ENCODE measurements around the gene SLC49A3. TPM values are rescaled to one million over a fixed set of nuclear protein-coding genes. Genes with fewer than 3 reads are reported as not detected.

The SLC49A3 gene
- total RNA-seq, 1 donor from 2014 or later: 6.2 TPM

GRCh38 chr4:650951-651883, 37.7 kb downstream of the SLC49A3 start:
- Mint-ChIP-seq H3K4me1 (ENCODE audit: low read depth, unreplicated experiment) (no peaks in the 10 kb centered on the region), H3K36me3 (ENCODE audit: low read depth, unreplicated experiment) (peaks cover 2% of the 10 kb centered on the region), H3K27me3 (ENCODE audit: low read depth, unreplicated experiment) (peaks cover 22% of the 10 kb centered on the region), H3K4me3 (ENCODE audit: unreplicated experiment) (no peak overlapping the region), H3K27ac (ENCODE audit: unreplicated experiment) (no peak overlapping the region), H3K9me3 (ENCODE audit: unreplicated experiment) (peaks cover 3% of the 10 kb centered on the region)
- TF ChIP-seq, protein P1, sequence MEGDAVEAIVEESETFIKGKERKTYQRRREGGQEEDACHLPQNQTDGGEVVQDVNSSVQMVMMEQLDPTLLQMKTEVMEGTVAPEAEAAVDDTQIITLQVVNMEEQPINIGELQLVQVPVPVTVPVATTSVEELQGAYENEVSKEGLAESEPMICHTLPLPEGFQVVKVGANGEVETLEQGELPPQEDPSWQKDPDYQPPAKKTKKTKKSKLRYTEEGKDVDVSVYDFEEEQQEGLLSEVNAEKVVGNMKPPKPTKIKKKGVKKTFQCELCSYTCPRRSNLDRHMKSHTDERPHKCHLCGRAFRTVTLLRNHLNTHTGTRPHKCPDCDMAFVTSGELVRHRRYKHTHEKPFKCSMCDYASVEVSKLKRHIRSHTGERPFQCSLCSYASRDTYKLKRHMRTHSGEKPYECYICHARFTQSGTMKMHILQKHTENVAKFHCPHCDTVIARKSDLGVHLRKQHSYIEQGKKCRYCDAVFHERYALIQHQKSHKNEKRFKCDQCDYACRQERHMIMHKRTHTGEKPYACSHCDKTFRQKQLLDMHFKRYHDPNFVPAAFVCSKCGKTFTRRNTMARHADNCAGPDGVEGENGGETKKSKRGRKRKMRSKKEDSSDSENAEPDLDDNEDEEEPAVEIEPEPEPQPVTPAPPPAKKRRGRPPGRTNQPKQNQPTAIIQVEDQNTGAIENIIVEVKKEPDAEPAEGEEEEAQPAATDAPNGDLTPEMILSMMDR (IDR thresholded peaks at IDR 0.05; ENCODE audit: insufficient read depth, low read depth, low read length): no peak
- no peak for TF ChIP-seq EZH2 (IDR thresholded peaks at IDR 0.05; ENCODE audit: insufficient read depth, low read length)
- peaks cover 4% of the 10 kb centered on the region for H3K27me3 ChIP-seq (ENCODE audit: insufficient read depth, low read length)
- H3K9ac ChIP-seq (ENCODE audit: low read length): no peak overlapping the region
- no peak overlapping the region for H3K27ac ChIP-seq (ENCODE audit: low read depth, low read length)
- no peaks in the 10 kb centered on the region for H3K9me3 ChIP-seq (ENCODE audit: insufficient read depth, low read depth, low read length)
- no peaks in the 10 kb centered on the region for H3K4me1 ChIP-seq (ENCODE audit: insufficient read depth, low read length)
- DNase-seq (ENCODE audit: low read depth) (no peak), FAIRE-seq (no peak)
- H3K79me2 ChIP-seq (ENCODE audit: insufficient read depth, low read length): no peaks in the 10 kb centered on the region
- no peak overlapping the region for H3K4me3 ChIP-seq (ENCODE audit: insufficient read depth, low read depth, low read length)
- H2AFZ ChIP-seq (ENCODE audit: low read depth, low read length): no peak overlapping the region
- H3K4me2 ChIP-seq (ENCODE audit: low read length): no peak overlapping the region
- no peaks in the 10 kb centered on the region for H4K20me1 ChIP-seq (ENCODE audit: insufficient read depth, low read length)
- H3K36me3 ChIP-seq (ENCODE audit: insufficient read depth, low read length): no peaks in the 10 kb centered on the region

DNA sequence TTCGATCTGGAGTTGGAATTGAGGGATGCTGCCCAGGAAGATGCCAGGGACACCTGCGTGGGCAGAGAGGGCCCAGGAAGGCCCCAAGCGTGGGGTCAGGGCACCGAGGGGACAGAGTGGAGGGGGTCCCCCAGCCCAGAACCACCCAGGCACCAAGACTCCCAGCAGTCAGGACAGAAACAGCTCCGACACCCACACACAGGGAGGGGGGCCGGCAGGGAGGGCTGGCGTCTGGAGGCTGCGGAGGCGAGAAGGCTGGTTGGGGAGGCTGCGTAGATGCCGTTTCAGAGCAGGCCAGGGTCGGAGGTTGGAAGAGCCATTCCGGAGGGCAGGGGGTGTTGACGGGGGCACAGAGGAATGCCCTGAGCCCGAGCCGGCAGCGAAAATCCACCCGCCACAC, 38.5 kb downstream of the SLC49A3 start:
- Histone ChIP-seq H3K4me1 (ENCODE audit: insufficient read depth, low read length) (no peaks in the 10 kb centered on the region), H3K4me3 (ENCODE audit: insufficient read depth, low read depth, low read length) (no peak overlapping the region), H3K9ac (ENCODE audit: low read length) (no peak overlapping the region), H3K27me3 (ENCODE audit: insufficient read depth, low read length) (peaks cover 4% of the 10 kb centered on the region), H4K20me1 (ENCODE audit: insufficient read depth, low read length) (no peaks in the 10 kb centered on the region), H3K4me2 (ENCODE audit: low read length) (no peak overlapping the region), H3K9me3 (ENCODE audit: insufficient read depth, low read depth, low read length) (no peaks in the 10 kb centered on the region), H2AFZ (ENCODE audit: low read depth, low read length) (no peak overlapping the region), H3K79me2 (ENCODE audit: insufficient read depth, low read length) (no peaks in the 10 kb centered on the region), H3K27ac (ENCODE audit: low read depth, low read length) (no peak overlapping the region), H3K36me3 (ENCODE audit: insufficient read depth, low read length) (no peaks in the 10 kb centered on the region)
- peaks cover 19% of the 10 kb centered on the region for H3K27me3 Mint-ChIP-seq (ENCODE audit: low read depth, unreplicated experiment)
- FAIRE-seq: no peak
- H3K36me3 Mint-ChIP-seq (ENCODE audit: low read depth, unreplicated experiment): peaks cover 2% of the 10 kb centered on the region
- no peak for DNase-seq (ENCODE audit: low read depth)
- H3K9me3 Mint-ChIP-seq (ENCODE audit: unreplicated experiment): peaks cover 3% of the 10 kb centered on the region
- TF ChIP-seq, protein P1 (IDR thresholded peaks at IDR 0.05; ENCODE audit: insufficient read depth, low read depth, low read length): no peak
- TF ChIP-seq EZH2 (IDR thresholded peaks at IDR 0.05; ENCODE audit: insufficient read depth, low read length): no peak
- no peaks in the 10 kb centered on the region for H3K4me1 Mint-ChIP-seq (ENCODE audit: low read depth, unreplicated experiment)
- no peak overlapping the region for H3K4me3 Mint-ChIP-seq (ENCODE audit: unreplicated experiment)
- H3K27ac Mint-ChIP-seq (ENCODE audit: unreplicated experiment): no peak overlapping the region
